H54 (cell line): ENCODE results near the gene PWP2.

Experiments
- DNase-seq: peaks from one replicate; pipeline ENCODE4 v3.0.0; 2011; ENCODE audit warnings: low spot score, mixed read lengths; ENCODE audit not compliant: insufficient read length
- FAIRE-seq: peaks from 3 replicates; lab custom pipeline; 2011; peaks lifted over from hg19 to GRCh38; lab: Jason Lieb, UNC
- POLR2A ChIP-seq: IDR thresholded peaks from 2 replicates; pipeline ENCODE4 v1.6.1; 2011; ENCODE audit warnings: low read depth, mild to moderate bottlenecking, low read length

The PWP2 gene

DNA sequence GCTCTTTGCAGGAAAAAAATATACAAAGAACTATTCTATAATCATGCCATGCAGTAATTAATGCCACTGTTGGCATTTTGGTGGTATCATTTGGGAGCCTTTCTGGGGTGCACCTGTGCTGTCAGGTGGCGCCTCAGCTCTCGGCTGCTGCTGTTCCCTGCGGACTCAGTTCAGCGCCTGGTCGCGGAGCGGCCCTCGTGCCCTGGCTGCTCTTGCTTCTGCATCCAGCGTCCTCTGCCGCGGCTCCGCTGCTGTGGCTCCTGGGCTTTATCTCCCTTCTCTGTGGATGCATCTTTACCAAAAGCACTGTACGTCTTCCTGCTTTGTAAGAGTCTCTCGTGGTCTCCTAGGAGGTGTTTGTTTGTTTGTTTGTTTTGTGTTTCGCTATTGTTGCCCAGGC lies 35.1 kb upstream of the PWP2 start:
- DNase-seq (no peak), FAIRE-seq (no peak)
- no peak for TF ChIP-seq POLR2A

- no peak for FAIRE-seq
- DNase-seq = no peak
- TF ChIP-seq POLR2A = no peak
Observed at GRCh38 chr21:44074315-44074958, 32.8 kb upstream of the PWP2 start.

GRCh38 chr21:44076316-44076715 lies 30.9 kb upstream of the PWP2 start:
- no peak for TF ChIP-seq POLR2A
- DNase-seq = no peak

GRCh38 chr21:44078411-44078981 lies 28.7 kb upstream of the PWP2 start:
- DNase-seq (no peak), FAIRE-seq (no peak)
- TF ChIP-seq POLR2A = no peak

More at GRCh38 chr21:44076316-44076715, 30.9 kb upstream of the PWP2 start:
- no peak for FAIRE-seq

- TF ChIP-seq POLR2A = no peak
- FAIRE-seq = no peak
- no peak for DNase-seq
Observed at GRCh38 chr21:44079446-44079845, 27.8 kb upstream of the PWP2 start.

GRCh38 chr21:44079846-44080245 lies 27.4 kb upstream of the PWP2 start:
- DNase-seq (no peak), FAIRE-seq (no peak)
- no peak for TF ChIP-seq POLR2A

- FAIRE-seq = no peak
- no peak for TF ChIP-seq POLR2A
- no peak for DNase-seq
Observed at GRCh38 chr21:44082648-44083440, 24.4 kb upstream of the PWP2 start.

DNA sequence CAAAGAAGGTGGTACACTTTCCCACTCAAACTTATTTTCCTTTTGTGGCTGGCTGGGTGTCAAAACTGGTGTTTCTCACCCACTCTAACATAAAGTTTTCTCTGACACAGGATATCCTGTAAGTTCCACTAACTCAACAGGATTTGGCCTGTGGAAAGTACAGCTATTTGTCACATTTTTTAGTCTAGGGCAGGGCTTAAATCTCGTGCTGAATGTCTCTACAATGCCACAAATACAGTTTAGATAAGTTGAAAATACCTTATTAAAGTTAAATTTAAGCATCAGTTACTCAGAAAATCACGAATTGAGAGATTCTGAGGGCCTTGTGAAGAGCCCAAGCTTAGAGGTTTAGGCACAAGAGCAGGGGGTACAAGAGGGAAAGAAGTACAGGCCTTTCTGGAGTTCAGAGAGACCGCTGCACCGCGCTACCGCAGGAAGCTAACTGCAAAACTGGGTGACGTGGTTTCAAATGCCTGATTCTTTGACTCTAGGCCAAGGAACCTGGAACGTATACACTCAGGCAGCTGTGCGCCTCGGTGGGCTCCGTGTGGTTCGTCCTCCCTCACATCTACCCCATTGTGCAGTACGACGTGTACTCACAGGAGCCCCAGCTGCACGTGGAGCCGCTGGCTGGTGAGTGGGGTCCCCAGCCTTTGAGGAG lies 23.4 kb upstream of the PWP2 start:
- TF ChIP-seq POLR2A = no peak
- DNase-seq (no peak), FAIRE-seq (no peak)

DNA sequence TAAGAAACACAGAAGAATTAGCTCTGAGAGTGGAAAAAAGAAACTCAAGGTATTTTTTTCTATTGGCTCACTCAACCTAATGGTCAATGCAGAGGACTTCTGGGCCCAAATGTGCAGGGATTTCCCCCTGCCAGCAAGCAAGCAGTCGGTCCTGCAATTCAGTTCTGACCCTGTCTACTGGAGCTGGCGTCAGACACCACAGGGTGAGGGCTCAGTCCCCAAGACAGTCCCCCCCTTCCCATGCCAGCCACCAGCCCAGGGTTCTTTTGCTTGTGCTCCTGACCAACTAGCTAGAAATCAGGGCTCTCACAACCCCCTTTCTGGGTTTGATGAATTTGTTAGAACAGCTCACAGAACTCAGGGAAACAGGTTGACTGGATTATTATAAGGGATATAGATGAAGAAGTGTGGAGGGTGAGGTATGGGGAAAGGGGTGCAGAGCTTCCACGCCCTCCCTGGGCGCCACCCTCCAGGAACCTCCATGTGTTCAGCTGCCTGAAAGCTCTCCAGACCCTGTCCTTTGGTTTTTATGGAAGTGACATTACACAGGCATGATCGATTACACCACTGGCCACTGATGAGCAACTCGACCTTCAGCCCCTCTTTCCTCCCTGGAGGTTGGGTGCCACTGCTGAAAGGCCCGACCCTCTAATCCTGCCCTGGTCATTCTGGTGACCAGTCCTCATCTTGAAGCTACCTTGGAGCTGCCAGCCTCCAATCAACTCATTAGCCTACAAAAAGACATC lies 22.5 kb upstream of the PWP2 start:
- no peak for TF ChIP-seq POLR2A
- FAIRE-seq (no peak), DNase-seq (no peak)

GRCh38 chr21:44085491-44086321 lies 21.5 kb upstream of the PWP2 start:
- TF ChIP-seq POLR2A = no peak
- DNase-seq = no peak
- FAIRE-seq = no peak

DNA sequence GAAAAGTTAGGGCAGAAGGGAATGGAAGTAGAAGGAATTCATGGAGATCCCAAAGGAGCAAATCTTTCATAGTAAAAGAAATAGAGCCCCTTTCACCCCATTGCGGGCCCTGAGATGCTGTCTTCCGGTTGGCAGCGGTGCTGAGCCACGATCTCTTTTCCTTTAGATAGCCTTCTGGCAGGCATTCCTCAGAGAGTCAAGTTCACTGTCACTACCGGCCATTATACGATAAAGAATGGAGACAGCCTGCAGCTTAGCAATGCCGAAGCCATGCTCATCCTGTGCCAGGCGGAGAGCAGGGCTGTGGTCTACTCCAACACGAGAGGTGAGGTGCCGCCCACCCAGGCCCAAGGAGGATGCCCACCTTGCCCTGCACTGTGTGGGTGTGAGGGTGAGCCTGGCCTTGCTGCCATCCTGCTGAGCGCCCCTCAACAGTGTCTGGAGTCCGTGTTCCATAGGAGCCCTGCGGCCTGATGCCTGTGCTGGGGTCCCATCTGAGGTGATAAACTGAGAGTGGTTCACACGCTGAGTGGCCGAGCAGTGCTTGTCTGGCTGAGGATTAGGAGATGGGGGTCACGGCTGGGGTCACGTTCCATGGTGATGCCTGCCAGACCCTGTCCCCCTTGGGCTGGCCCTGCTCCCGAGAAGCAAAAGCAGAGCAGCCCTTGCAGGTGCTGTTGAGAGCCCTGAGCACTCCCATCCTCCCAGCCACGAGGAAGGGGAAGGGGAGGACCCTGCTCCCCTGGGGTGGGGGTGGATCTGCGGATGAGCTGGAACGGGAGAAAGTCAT lies 20.4 kb upstream of the PWP2 start:
- no peak for DNase-seq
- no peak for FAIRE-seq
- TF ChIP-seq POLR2A = no peak
